H9 (cell line): Measurements from ENCODE around the gene GRID2. TPM values are rescaled to one million over a fixed set of nuclear protein-coding genes. Genes with fewer than 3 reads are reported as not detected.

Experiments
- DNase-seq: peaks from one replicate; pipeline ENCODE4 v3.0.0-alpha.2; 2017
- H2AFZ ChIP-seq: one replicate; pipeline ENCODE4 v1.6.1; 2013; ENCODE audit warnings: mild to moderate bottlenecking, low read length, control low read depth, moderate library complexity
- H2AK5ac ChIP-seq: 2 replicates; pipeline ENCODE4 v1.6.1; 2013; ENCODE audit warnings: low read length, control low read depth, mixed read lengths; ENCODE audit not compliant: insufficient read length
- H2BK120ac ChIP-seq: one replicate; pipeline ENCODE4 v1.6.1; 2013; ENCODE audit warnings: low read depth, mild to moderate bottlenecking, low read length, control low read depth, inconsistent platforms; ENCODE audit not compliant: poor library complexity, severe bottlenecking
- H2BK12ac ChIP-seq: 2 replicates; pipeline ENCODE4 v1.6.1; 2013; ENCODE audit warnings: low read length, control low read depth, mixed read lengths, low read depth; ENCODE audit not compliant: insufficient read length
- H2BK15ac ChIP-seq: 2 replicates; pipeline ENCODE4 v1.6.1; 2013; ENCODE audit warnings: low read depth, low read length, control low read depth
- H2BK20ac ChIP-seq: one replicate; pipeline ENCODE4 v1.6.1; 2013; ENCODE audit warnings: low read depth, mild to moderate bottlenecking, low read length, control low read depth, inconsistent platforms; ENCODE audit not compliant: poor library complexity, severe bottlenecking
- H2BK5ac ChIP-seq: 2 replicates; pipeline ENCODE4 v1.6.1; 2013; ENCODE audit warnings: low read length, control low read depth, mixed read lengths; ENCODE audit not compliant: insufficient read length
- H3K14ac ChIP-seq: 2 replicates; pipeline ENCODE4 v1.6.1; 2013; ENCODE audit warnings: low read length, control low read depth; ENCODE audit not compliant: insufficient read depth
- H3K18ac ChIP-seq: 2 replicates; pipeline ENCODE4 v1.6.1; 2013; ENCODE audit warnings: low read depth, mild to moderate bottlenecking, mixed read lengths, low read length, control low read depth; ENCODE audit not compliant: insufficient read length
- H3K23ac ChIP-seq: 2 replicates; pipeline ENCODE4 v1.6.1; 2013; ENCODE audit warnings: low read length, control low read depth, mixed read lengths, low read depth; ENCODE audit not compliant: insufficient read length
- H3K23me2 ChIP-seq: 2 replicates; pipeline ENCODE4 v1.6.1; 2013; ENCODE audit warnings: low read depth, mild to moderate bottlenecking, mixed read lengths, low read length, control low read depth; ENCODE audit not compliant: insufficient read length, poor library complexity, severe bottlenecking
- H3K27ac ChIP-seq: 2 replicates; pipeline ENCODE4 v1.5.1; 2013; ENCODE audit warnings: low read length, control low read depth, mixed read lengths, low read depth; ENCODE audit not compliant: insufficient read length
- H3K27me3 ChIP-seq: 2 replicates; pipeline ENCODE4 v1.6.1; 2013; ENCODE audit warnings: low read length, control low read depth, inconsistent platforms; ENCODE audit not compliant: insufficient read depth
- H3K4ac ChIP-seq: 2 replicates; pipeline ENCODE4 v1.6.1; 2013; ENCODE audit warnings: low read depth, mild to moderate bottlenecking, control low read depth, inconsistent platforms, low read length, moderate library complexity
- H3K4me1 ChIP-seq: 2 replicates; pipeline ENCODE4 v1.6.1; 2013; ENCODE audit warnings: low read length, control low read depth, inconsistent platforms; ENCODE audit not compliant: insufficient read depth
- H3K4me2 ChIP-seq: 2 replicates; pipeline ENCODE4 v1.6.1; 2013; ENCODE audit warnings: low read length, control low read depth, mixed read lengths; ENCODE audit not compliant: insufficient read length, insufficient read depth
- H3K56ac ChIP-seq: 2 replicates; pipeline ENCODE4 v1.6.1; 2013; ENCODE audit warnings: low read depth, mild to moderate bottlenecking, mixed read lengths, low read length, control low read depth; ENCODE audit not compliant: insufficient read length
- H3K79me1 ChIP-seq: 2 replicates; pipeline ENCODE4 v1.6.1; 2013; ENCODE audit warnings: low read depth, mild to moderate bottlenecking, moderate library complexity, low read length, control low read depth, inconsistent platforms; ENCODE audit not compliant: insufficient read depth, poor library complexity, severe bottlenecking
- H3K79me2 ChIP-seq: 2 replicates; pipeline ENCODE4 v1.6.1; 2013; ENCODE audit warnings: low read length, control low read depth, inconsistent platforms; ENCODE audit not compliant: insufficient read depth
- H3K9ac ChIP-seq: 2 replicates; pipeline ENCODE4 v1.6.1; 2013; ENCODE audit warnings: low read length, control low read depth, mixed read lengths; ENCODE audit not compliant: insufficient read length; ENCODE audit errors: extremely low read depth
- H3K9me3 ChIP-seq: one replicate; pipeline ENCODE4 v1.6.1; 2013; ENCODE audit warnings: low read depth, low read length, inconsistent platforms; ENCODE audit not compliant: control insufficient read depth
- H3T11ph ChIP-seq: one replicate; pipeline ENCODE4 v1.6.1; 2013; ENCODE audit warnings: mild to moderate bottlenecking, low read length, control low read depth, inconsistent platforms
- H4K20me1 ChIP-seq: one replicate; pipeline ENCODE4 v1.6.1; 2013; ENCODE audit not compliant: control insufficient read depth, insufficient read length, insufficient read depth
- H4K5ac ChIP-seq: 2 replicates; pipeline ENCODE4 v1.6.1; 2013; ENCODE audit warnings: low read depth, mild to moderate bottlenecking, mixed read lengths, low read length, control low read depth; ENCODE audit not compliant: insufficient read length
- H4K8ac ChIP-seq: replicated peaks from 2 replicates; pipeline ENCODE4 v1.6.1; 2013; ENCODE audit warnings: low read length, control low read depth, mixed read lengths, low read depth; ENCODE audit not compliant: insufficient read length
- H4K91ac ChIP-seq: 2 replicates; pipeline ENCODE4 v1.6.1; 2013; ENCODE audit warnings: low read depth, mild to moderate bottlenecking, moderate library complexity, mixed read lengths, low read length, control low read depth; ENCODE audit not compliant: insufficient read length
- H3K27ac Mint-ChIP-seq, 3 experiments: 2 replicates in 2 of 3; 3 replicates in 1 of 3; pipeline ENCODE4 v1.8.0; 2020 to 2021; ENCODE audit warnings: mixed read lengths in 3 of 3, mild to moderate bottlenecking in 1 of 3, moderate library complexity in 1 of 3
- H3K27me3 Mint-ChIP-seq: 2 replicates; pipeline ENCODE4 v1.8.0; 2021; ENCODE audit warnings: low read depth, mild to moderate bottlenecking, moderate library complexity, mixed read lengths
- H3K36me3 Mint-ChIP-seq, 3 experiments: 2 replicates in 2 of 3; 3 replicates in 1 of 3; pipeline ENCODE4 v1.8.0; 2020 to 2021; ENCODE audit warnings: low read depth in 3 of 3, mixed read lengths in 3 of 3; ENCODE audit not compliant: insufficient read depth in 1 of 3
- H3K4me1 Mint-ChIP-seq, 2 experiments: 2 replicates each; pipeline ENCODE4 v1.8.0; 2020; ENCODE audit warnings: mixed read lengths in 2 of 2
- H3K4me3 Mint-ChIP-seq, 2 experiments: 2 replicates in 1 of 2; 3 replicates in 1 of 2; pipeline ENCODE4 v1.8.0; 2020 to 2021; ENCODE audit warnings: mild to moderate bottlenecking in 2 of 2, mixed read lengths in 2 of 2, moderate library complexity in 1 of 2
- H3K9me3 Mint-ChIP-seq, 2 experiments: 2 replicates in 1 of 2; 3 replicates in 1 of 2; pipeline ENCODE4 v1.8.0; 2020; ENCODE audit warnings: mild to moderate bottlenecking in 2 of 2, mixed read lengths in 2 of 2, moderate library complexity in 1 of 2
- WGBS: extraction: QIAGEN DNeasy Blood & Tissue Kit; methylation state at CpG from one replicate; pipeline ENCODE4 v1.1.7; 2013; ENCODE audit warnings: missing lambda C conversion rate, low lambda C conversion rate, mixed read lengths; ENCODE audit not compliant: insufficient read length; ENCODE audit errors: extremely low coverage; 5-methylcytosine and 5-hydroxymethylcytosine counted together
- total RNA-seq: library from RNA; stranded (reverse); gene quantifications from 2 replicates; pipeline ENCODE4 v1.2.1, GENCODE V29; 2021
- TF ChIP-seq, protein P1 (sequence below): fragments of 200-600 bp; sonication (generic); conservative IDR thresholded peaks from 3 replicates; pipeline ENCODE4 v1.8.0; 2021; ENCODE audit warnings: antibody characterized with exemption, mild to moderate bottlenecking

The GRID2 gene
- total RNA-seq, 1 experiment from 2014 or later = 21.8 TPM

DNA sequence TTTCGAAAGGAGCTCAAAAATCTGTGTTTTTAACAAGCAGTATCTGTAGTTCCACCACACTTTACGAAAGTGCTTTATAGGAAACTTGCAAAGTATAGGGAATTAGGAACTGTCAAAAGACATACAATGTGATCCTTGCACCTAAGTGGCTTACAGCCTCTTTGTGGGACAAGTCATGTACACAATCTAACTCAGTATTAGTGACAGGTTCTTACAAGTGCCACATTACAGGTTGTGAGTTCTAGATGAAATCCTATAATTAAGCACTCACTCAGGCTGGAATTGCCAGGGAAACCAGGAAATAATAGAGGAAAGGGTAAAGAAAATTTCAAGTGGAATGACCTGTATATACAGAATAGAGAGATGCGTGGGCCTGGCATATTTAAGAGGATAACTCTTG, 957.4 kb downstream of the GRID2 start:
- Mint-ChIP-seq H3K4me1 (no peaks in the 10 kb centered on the region), H3K4me3 (no peak overlapping the region), H3K9me3 (no peaks in the 10 kb centered on the region), H3K36me3 (no peaks in the 10 kb centered on the region), H3K27ac (no peak overlapping the region), H3K27me3 (no peaks in the 10 kb centered on the region)
- H3K23me2 ChIP-seq = no peaks in the 10 kb centered on the region
- H3K9ac ChIP-seq = no peak overlapping the region
- H3K79me2 ChIP-seq = no peaks in the 10 kb centered on the region
- no peak overlapping the region for H3K23ac ChIP-seq
- H4K91ac ChIP-seq = no peak overlapping the region
- no peaks in the 10 kb centered on the region for H3K79me1 ChIP-seq
- no peak for DNase-seq
- no peak overlapping the region for H3K4me2 ChIP-seq
- TF ChIP-seq, protein P1, sequence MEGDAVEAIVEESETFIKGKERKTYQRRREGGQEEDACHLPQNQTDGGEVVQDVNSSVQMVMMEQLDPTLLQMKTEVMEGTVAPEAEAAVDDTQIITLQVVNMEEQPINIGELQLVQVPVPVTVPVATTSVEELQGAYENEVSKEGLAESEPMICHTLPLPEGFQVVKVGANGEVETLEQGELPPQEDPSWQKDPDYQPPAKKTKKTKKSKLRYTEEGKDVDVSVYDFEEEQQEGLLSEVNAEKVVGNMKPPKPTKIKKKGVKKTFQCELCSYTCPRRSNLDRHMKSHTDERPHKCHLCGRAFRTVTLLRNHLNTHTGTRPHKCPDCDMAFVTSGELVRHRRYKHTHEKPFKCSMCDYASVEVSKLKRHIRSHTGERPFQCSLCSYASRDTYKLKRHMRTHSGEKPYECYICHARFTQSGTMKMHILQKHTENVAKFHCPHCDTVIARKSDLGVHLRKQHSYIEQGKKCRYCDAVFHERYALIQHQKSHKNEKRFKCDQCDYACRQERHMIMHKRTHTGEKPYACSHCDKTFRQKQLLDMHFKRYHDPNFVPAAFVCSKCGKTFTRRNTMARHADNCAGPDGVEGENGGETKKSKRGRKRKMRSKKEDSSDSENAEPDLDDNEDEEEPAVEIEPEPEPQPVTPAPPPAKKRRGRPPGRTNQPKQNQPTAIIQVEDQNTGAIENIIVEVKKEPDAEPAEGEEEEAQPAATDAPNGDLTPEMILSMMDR = no peak
- H3K18ac ChIP-seq = no peak overlapping the region
- no peak overlapping the region for H3T11ph ChIP-seq
- no peaks in the 10 kb centered on the region for H3K4me1 ChIP-seq
- no peaks in the 10 kb centered on the region for H4K20me1 ChIP-seq
- H3K14ac ChIP-seq = no peak overlapping the region
- H3K9me3 ChIP-seq = no peaks in the 10 kb centered on the region
- no peaks in the 10 kb centered on the region for H3K27me3 ChIP-seq
- no peak overlapping the region for H2BK20ac ChIP-seq
- WGBS = no CpG with 5 or more reads among the region's 3 CpGs
- H3K56ac ChIP-seq = no peak overlapping the region
- no peak overlapping the region for H4K8ac ChIP-seq
- H3K4ac ChIP-seq = no peak overlapping the region
- no peak overlapping the region for H2AFZ ChIP-seq
- H2BK120ac ChIP-seq = no peak overlapping the region
- H3K27ac ChIP-seq = no peak overlapping the region
- no peak overlapping the region for H2BK5ac ChIP-seq
- H2BK12ac ChIP-seq = no peak overlapping the region
- no peak overlapping the region for H2BK15ac ChIP-seq
- H2AK5ac ChIP-seq = no peak overlapping the region
- H4K5ac ChIP-seq = no peak overlapping the region
